C4-2B (cell line): Measurements from ENCODE around the gene SLC25A28.

ENCODE experiments used
- CTCF ChIP-seq: fragments of 450-650 bp; conservative IDR thresholded peaks from 2 replicates; pipeline ENCODE4 v1.5.1; 2017; ENCODE audit warnings: mild to moderate bottlenecking
- ZFX ChIP-seq: fragments of 450-650 bp; IDR thresholded peaks from 2 replicates; pipeline ENCODE4 v1.6.1; 2017

DNA sequence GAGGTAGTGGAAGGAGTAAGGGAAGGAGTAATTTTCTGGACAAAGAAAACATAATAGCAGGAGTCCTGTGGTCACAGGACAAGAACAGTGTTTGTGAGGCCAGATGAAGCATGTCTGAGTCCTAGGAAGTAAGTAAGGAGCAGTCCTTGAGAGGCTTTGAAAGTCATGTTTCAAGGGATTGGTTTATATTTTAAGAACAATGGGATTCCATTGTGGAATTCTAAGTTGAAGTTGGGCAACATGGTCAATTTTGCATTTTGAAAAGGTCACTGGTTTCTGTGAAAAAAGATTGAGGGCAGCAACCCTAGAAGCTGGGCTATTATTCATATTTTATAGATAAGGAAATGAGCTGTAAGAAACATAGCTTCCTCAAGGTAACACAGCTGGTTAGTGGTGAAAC, 10.8 kb upstream of the SLC25A28 start:
- TF ChIP-seq CTCF (no peak), ZFX (no peak)
